NCI-H524 (cell line): ENCODE data around the gene SLC16A1.

Source experiments
- DNase-seq, 2 experiments: peaks; one replicate each; lab custom pipeline; 2025; lab: John Stamatoyannopoulos, UW

SLC16A1 gene

GRCh38 chr1:112882271-112882744, 73.7 kb downstream of the SLC16A1 start:
- no peak for DNase-seq

- DNase-seq = no peak
Observed at GRCh38 chr1:112881742-112882127, 74.3 kb downstream of the SLC16A1 start.

DNA sequence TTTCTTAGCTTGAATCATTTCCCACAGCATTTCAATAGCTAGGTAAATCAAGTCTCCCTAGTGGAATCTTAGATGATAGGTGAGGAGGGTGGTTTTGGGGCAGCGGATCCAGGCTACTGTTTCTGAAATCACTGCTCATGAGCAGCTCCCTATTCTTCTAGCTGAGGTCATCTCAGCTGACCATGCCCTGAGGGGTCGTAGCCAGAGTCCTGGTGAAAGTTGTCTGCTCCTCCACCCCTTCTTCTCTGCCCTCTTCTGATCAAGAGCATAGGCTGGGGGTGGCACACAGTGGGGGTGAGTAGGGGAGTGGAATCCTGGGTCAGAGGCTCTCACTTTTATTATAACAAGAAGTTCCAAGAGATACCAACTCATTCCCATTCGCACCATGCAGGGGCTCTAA, 76.2 kb downstream of the SLC16A1 start:
- DNase-seq = no peak

DNA sequence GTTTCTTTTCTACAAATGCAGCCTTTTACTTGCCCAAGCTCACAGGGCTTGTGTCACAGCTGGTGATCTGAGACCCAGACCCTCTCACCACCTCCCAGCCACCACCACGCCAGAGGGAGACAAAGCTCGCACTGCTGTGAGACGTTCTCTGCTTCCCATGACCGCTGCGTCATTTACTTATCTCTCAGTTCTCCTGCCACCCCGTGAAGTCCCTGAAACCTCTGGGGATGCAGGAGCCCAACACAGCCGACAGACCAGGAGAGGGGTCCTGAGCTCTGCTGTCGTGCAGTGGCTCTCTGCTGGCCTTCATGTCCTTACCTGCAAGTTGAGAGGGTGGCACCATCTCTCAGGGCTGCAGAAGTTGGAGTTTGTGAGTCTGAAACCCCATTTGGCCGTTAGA, 77.7 kb downstream of the SLC16A1 start:
- no peak for DNase-seq

- DNase-seq = no peak
Observed at GRCh38 chr1:112877750-112878149, 78.2 kb downstream of the SLC16A1 start.

- no peak for DNase-seq
Observed at GRCh38 chr1:112876315-112876714, 79.7 kb downstream of the SLC16A1 start.

DNA sequence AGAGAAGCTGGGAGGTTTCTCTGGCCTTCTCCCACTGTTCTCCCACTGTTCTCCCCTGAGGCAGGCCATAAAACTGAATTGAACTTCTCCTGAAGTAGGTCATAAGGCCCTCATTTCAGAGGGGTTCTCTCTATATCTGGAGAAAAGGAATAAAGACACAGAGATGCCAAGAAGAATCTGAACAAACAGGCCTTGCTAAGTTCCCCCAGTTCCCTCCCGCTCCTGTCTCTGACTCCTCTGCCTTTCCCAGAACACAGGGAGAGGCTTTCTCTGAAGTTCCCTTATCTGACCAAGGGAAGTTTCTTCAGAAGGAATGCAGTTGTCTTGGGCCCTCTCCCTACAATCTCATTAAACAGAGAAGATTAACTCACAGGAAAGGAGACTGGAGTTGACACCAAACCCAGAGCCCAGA, 83.4 kb downstream of the SLC16A1 start:
- DNase-seq = no peak

DNA sequence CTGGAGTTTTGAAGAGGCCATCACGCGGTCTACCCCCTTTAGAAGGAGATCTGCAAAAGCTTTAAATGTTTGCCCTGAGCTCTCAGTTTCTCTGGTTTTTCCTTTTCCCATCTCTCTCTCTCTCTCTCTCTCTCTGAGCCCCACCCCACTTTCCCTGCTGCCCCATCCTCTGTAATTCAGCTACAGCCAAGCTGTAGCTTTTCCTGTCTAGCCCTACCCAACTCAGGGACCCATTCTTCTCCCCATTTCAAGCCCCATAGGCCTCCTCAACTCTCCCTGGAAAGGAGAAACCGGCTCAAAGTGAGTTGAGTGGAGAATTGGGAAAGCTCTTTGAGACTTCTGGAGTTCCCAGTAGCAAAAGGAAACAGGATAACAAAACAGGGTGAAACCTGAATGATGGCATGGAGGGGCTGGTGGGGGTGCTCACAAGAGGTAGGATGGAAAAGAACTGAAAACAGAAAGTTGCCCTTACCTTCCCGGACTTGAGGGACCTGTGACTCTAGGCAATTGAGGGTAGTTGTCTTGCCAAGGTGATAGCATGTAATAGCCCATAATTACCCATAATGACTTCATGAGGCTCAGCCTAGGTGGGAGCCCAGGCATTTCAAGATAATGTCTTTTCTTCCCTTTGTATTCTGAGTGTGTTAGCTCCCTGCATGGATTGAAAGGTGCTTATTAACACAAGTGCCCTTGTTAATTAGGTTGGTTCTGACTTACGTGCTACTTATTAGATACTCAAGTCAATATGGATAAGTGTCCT, 84.9 kb downstream of the SLC16A1 start:
- no peak for DNase-seq

DNA sequence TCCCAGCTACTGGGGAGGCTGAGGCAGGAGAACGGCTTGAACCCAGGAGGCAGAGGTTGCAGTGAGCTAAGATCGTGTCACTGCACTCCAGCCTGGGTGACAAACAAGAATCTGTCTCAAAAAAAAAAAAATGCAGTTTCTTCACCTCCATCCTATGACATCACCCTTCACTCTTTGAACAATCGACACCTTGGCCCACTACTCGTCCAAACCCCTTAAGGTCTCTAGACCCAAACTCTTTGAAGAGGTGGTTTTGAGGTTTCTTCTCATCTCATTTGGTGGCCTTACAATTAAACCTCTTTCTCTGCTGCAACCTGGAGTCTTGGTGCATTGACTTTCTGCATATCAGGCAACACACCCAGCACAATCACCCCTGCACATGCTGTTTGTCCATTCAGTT, 86.1 kb downstream of the SLC16A1 start:
- no peak for DNase-seq

- no peak for DNase-seq
Observed at GRCh38 chr1:112868191-112868590, 87.8 kb downstream of the SLC16A1 start.

DNA sequence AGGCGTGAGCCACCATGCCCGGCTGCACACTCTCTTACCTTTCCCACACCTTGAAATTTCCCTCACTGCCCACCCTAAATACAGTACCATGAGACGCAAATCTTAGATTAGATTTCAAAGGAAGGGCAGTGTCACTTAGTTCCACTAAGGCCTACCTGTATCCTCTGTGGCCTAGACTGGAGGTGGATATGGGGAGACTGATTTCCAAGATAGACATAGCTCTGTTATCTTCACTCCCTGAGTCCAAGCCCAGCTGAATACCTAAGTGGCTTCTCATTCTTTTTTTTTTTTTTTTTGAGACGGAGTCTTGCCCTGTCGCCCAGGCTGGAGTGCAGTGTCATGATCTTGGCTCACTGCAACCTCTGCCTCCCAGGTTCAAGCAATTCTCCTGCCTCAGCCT, 89.0 kb downstream of the SLC16A1 start:
- no peak for DNase-seq

- no peak for DNase-seq
Observed at GRCh38 chr1:112866151-112866550, 89.8 kb downstream of the SLC16A1 start.

GRCh38 chr1:112862753-112863426, 93.1 kb downstream of the SLC16A1 start:
- DNase-seq = no peak
